Measurements from ENCODE around the gene IGHMBP2.

IGHMBP2 gene

DNA sequence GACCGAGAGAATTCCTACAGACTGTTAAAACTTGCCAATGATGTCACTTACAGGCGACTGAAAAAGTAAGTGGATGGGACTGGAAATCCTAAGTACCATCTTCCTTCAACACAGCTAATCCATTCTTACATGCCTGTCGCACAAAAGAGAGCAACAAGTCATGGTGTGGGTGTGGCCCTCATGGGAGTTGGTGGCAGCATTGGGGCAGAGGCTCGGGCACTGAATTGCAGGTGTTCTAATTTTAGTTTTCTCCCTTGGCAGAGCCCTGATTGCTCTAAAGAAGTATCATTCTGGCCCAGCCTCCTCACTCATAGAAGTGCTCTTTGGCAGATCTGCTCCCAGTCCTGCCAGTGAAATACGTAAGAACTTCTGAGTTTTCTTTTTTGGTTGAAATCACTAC is 4.6 kb downstream of the IGHMBP2 start:
- no peak for DNase-seq (ENCODE audit: low read depth, low spot score)
- H3K4me3 ChIP-seq (ENCODE audit: low read depth, low read length), result no peak overlapping the region
- TF ChIP-seq, protein P1, sequence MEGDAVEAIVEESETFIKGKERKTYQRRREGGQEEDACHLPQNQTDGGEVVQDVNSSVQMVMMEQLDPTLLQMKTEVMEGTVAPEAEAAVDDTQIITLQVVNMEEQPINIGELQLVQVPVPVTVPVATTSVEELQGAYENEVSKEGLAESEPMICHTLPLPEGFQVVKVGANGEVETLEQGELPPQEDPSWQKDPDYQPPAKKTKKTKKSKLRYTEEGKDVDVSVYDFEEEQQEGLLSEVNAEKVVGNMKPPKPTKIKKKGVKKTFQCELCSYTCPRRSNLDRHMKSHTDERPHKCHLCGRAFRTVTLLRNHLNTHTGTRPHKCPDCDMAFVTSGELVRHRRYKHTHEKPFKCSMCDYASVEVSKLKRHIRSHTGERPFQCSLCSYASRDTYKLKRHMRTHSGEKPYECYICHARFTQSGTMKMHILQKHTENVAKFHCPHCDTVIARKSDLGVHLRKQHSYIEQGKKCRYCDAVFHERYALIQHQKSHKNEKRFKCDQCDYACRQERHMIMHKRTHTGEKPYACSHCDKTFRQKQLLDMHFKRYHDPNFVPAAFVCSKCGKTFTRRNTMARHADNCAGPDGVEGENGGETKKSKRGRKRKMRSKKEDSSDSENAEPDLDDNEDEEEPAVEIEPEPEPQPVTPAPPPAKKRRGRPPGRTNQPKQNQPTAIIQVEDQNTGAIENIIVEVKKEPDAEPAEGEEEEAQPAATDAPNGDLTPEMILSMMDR (IDR thresholded peaks at IDR 0.05; ENCODE audit: insufficient read depth, low read length, missing control alignments), result no peak
- ChIA-PET POLR2A (no interaction called here), CTCF (interaction anchor here (1.3 kb wide), 1 partner anchor 18 kb away, joined by 3 read pairs; no protein-coding TSS in a partner anchor)

- no peak overlapping the region for H3K4me3 ChIP-seq (ENCODE audit: low read depth, low read length)
- ChIA-PET CTCF (no interaction called here), POLR2A (no interaction called here)
- TF ChIP-seq, protein P1 (IDR thresholded peaks at IDR 0.05; ENCODE audit: insufficient read depth, low read length, missing control alignments), result no peak
- DNase-seq (ENCODE audit: low read depth, low spot score), result no peak
These were observed 7.3 kb downstream of the IGHMBP2 start for GRCh38 chr11:68910965-68911364.

- ChIA-PET POLR2A (no interaction called here), CTCF (interaction anchor here (1.0 kb wide), 1 partner anchor 21 kb away, joined by 3 read pairs; no protein-coding TSS in a partner anchor)
- DNase-seq (ENCODE audit: low read depth, low spot score), result no peak
- TF ChIP-seq, protein P1 (IDR thresholded peaks at IDR 0.05; ENCODE audit: insufficient read depth, low read length, missing control alignments), result no peak
- no peak overlapping the region for H3K4me3 ChIP-seq (ENCODE audit: low read depth, low read length)
These were observed 8.0 kb downstream of the IGHMBP2 start for GRCh38 chr11:68911731-68912130.

DNA sequence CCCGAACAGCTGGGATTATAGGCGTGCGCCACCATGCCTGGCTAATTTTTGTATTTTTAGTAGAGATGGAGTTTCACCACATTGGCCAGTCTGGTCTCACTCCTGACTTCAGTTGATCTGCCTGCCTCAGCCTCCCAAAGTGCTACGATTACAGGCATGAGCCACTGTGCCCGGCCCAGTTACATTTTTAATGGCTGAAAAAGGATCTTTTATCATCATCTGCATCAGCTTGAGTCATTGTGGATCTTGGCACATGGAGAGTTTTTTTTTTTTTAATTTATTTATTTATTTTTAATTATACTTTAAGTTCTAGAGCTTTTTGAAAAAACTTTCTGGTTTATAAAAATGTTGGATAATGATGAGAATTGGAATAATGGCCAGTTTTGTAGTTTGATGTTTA is 8.6 kb downstream of the IGHMBP2 start:
- CTCF ChIA-PET, result interaction anchor here (1.0 kb wide), 1 partner anchor 22 kb away, joined by 3 read pairs; no protein-coding TSS in a partner anchor

GRCh38 chr11:68913188-68913587 is 9.5 kb downstream of the IGHMBP2 start:
- no peak overlapping the region for H3K4me3 ChIP-seq (ENCODE audit: low read depth, low read length)
- POLR2A ChIA-PET, result no interaction called here
- CTCF ChIA-PET, result no interaction called here
- TF ChIP-seq, protein P1 (IDR thresholded peaks at IDR 0.05; ENCODE audit: insufficient read depth, low read length, missing control alignments), result no peak
- DNase-seq (ENCODE audit: low read depth, low spot score), result no peak

More for the DNA sequence above, 8.6 kb downstream of the IGHMBP2 start:
- POLR2A ChIA-PET, result no interaction called here
- no peak overlapping the region for H3K4me3 ChIP-seq (ENCODE audit: low read depth, low read length)
- no peak for DNase-seq (ENCODE audit: low read depth, low spot score)
- TF ChIP-seq, protein P1 (IDR thresholded peaks at IDR 0.05; ENCODE audit: insufficient read depth, low read length, missing control alignments), result no peak

DNA sequence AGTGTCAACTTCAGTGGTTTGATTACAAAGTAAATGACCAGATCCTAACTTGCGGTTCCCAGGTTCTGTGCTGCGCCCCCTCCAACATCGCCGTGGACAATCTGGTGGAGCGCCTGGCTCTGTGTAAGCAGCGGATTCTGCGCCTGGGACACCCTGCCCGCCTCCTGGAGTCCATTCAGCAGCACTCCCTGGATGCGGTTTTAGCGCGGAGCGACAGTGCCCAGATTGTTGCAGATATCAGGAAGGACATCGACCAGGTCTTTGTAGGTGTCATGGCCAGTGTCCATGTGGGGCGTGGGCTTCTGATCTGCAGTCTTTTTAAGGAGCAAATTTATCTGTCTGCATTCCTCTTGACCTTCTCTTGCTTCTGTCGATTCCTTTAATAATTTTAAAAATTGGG is 11.1 kb downstream of the IGHMBP2 start:
- no peak overlapping the region for H3K4me3 ChIP-seq (ENCODE audit: low read depth, low read length)
- CTCF ChIA-PET, result no interaction called here
- POLR2A ChIA-PET, result no interaction called here
- TF ChIP-seq, protein P1 (IDR thresholded peaks at IDR 0.05; ENCODE audit: insufficient read depth, low read length, missing control alignments), result no peak
- DNase-seq (ENCODE audit: low read depth, low spot score), result no peak

Data from AG04449 (cell line).